AG09309 (cell line): ENCODE results near the gene SLC7A6.

ENCODE experiments used
- DNase-seq: peaks from one replicate; pipeline ENCODE4 v3.0.0-alpha.2; 2010; ENCODE audit warnings: low read depth
- H3K4me3 ChIP-seq: 2 replicates; pipeline ENCODE4 v1.5.1; 2011; ENCODE audit warnings: mild to moderate bottlenecking, low read depth, low read length, moderate library complexity; ENCODE audit not compliant: control insufficient read depth
- CTCF ChIP-seq: IDR thresholded peaks from 2 replicates; pipeline ENCODE4 v1.5.1; 2011; ENCODE audit warnings: mild to moderate bottlenecking, low read depth, low read length, inconsistent platforms; ENCODE audit not compliant: insufficient read depth, control insufficient read depth; ENCODE audit errors: missing control alignments

SLC7A6 gene

GRCh38 chr16:68273896-68274295 is 9.6 kb downstream of the SLC7A6 start:
- H3K4me3 ChIP-seq, result no peak overlapping the region
- no peak for TF ChIP-seq CTCF
- no peak for DNase-seq

- TF ChIP-seq CTCF, result no peak
- no peak for DNase-seq
- no peak overlapping the region for H3K4me3 ChIP-seq
Observed at GRCh38 chr16:68274441-68274840, 10.1 kb downstream of the SLC7A6 start.

GRCh38 chr16:68275611-68276191 is 11.4 kb downstream of the SLC7A6 start:
- no peak for TF ChIP-seq CTCF
- no peak overlapping the region for H3K4me3 ChIP-seq
- DNase-seq, result no peak

GRCh38 chr16:68276223-68276622 is 11.9 kb downstream of the SLC7A6 start:
- no peak for TF ChIP-seq CTCF
- no peak overlapping the region for H3K4me3 ChIP-seq
- no peak for DNase-seq

- TF ChIP-seq CTCF, result no peak
Observed at GRCh38 chr16:68279726-68280558, 15.6 kb downstream of the SLC7A6 start.

GRCh38 chr16:68281368-68282063 is 17.2 kb downstream of the SLC7A6 start:
- DNase-seq, result no peak
- TF ChIP-seq CTCF, result no peak
- no peak overlapping the region for H3K4me3 ChIP-seq

More at GRCh38 chr16:68279726-68280558, 15.6 kb downstream of the SLC7A6 start:
- H3K4me3 ChIP-seq, result no peak overlapping the region
- DNase-seq, result no peak
